Activated B cell treated with CpG ODN at 0.5 μM for 24 hours (primary cell): ENCODE data around the gene PAPLN. TPM values are rescaled to one million over a fixed set of nuclear protein-coding genes. Genes with fewer than 3 reads are reported as not detected.
"Not testable (repeated sequence)": the region's sequence is repeated elsewhere in the genome, so short reads cannot be mapped to it uniquely, and the experiment has no call there.

Source experiments
- ATAC-seq: fragments of 200-7000 bp; cut with Tn5 transposase; one replicate; pipeline ENCODE4 v1.10.0; 2021; ENCODE audit warnings: low read depth, mild to moderate bottlenecking, moderate library complexity
- CTCF ChIA-PET: fragments of 350-600 bp; sonication (Branson Sonifier 250); formaldehyde crosslinking; loops from one replicate; lab custom pipeline; 2021; ENCODE audit warnings: antibody characterized with exemption; lab: Charles Lee
- POLR2A ChIA-PET: fragments of 350-600 bp; sonication (Branson Sonifier 250); formaldehyde crosslinking; loops from one replicate; lab custom pipeline; 2021; ENCODE audit warnings: antibody characterized with exemption; lab: Charles Lee
- DNase-seq: peaks from one replicate; pipeline ENCODE4 v3.0.0; 2022
- H3K27ac Mint-ChIP-seq: one replicate; pipeline ENCODE4 v1.8.0; 2020; ENCODE audit warnings: mixed read lengths
- H3K27me3 Mint-ChIP-seq: one replicate; pipeline ENCODE4 v1.8.0; 2021; ENCODE audit warnings: mixed read lengths
- H3K36me3 Mint-ChIP-seq: one replicate; pipeline ENCODE4 v1.8.0; 2021; ENCODE audit warnings: low read depth, mixed read lengths
- H3K4me1 Mint-ChIP-seq: one replicate; pipeline ENCODE4 v1.8.0; 2021; ENCODE audit warnings: mixed read lengths
- H3K4me3 Mint-ChIP-seq: one replicate; pipeline ENCODE4 v1.8.0; 2020; ENCODE audit warnings: mild to moderate bottlenecking, mixed read lengths
- H3K9me3 Mint-ChIP-seq: one replicate; pipeline ENCODE4 v1.8.0; 2020; ENCODE audit warnings: mixed read lengths
- intact Hi-C: fragments of 100-400 bp; cut with micrococcal nuclease; formaldehyde crosslinking; loops from one replicate; pipeline ENCODE4 v1.15.1; 2024
- total RNA-seq: library from RNA; stranded (reverse); gene quantifications from 2 replicates; pipeline ENCODE4 v1.2.3, GENCODE V29; 2022
- TF ChIP-seq, protein P1 (sequence below): fragments of 200-600 bp; IDR thresholded peaks from one replicate; pipeline ENCODE4 v1.8.0; 2022; ENCODE audit warnings: antibody characterized with exemption, mild to moderate bottlenecking

The PAPLN gene, protein sequence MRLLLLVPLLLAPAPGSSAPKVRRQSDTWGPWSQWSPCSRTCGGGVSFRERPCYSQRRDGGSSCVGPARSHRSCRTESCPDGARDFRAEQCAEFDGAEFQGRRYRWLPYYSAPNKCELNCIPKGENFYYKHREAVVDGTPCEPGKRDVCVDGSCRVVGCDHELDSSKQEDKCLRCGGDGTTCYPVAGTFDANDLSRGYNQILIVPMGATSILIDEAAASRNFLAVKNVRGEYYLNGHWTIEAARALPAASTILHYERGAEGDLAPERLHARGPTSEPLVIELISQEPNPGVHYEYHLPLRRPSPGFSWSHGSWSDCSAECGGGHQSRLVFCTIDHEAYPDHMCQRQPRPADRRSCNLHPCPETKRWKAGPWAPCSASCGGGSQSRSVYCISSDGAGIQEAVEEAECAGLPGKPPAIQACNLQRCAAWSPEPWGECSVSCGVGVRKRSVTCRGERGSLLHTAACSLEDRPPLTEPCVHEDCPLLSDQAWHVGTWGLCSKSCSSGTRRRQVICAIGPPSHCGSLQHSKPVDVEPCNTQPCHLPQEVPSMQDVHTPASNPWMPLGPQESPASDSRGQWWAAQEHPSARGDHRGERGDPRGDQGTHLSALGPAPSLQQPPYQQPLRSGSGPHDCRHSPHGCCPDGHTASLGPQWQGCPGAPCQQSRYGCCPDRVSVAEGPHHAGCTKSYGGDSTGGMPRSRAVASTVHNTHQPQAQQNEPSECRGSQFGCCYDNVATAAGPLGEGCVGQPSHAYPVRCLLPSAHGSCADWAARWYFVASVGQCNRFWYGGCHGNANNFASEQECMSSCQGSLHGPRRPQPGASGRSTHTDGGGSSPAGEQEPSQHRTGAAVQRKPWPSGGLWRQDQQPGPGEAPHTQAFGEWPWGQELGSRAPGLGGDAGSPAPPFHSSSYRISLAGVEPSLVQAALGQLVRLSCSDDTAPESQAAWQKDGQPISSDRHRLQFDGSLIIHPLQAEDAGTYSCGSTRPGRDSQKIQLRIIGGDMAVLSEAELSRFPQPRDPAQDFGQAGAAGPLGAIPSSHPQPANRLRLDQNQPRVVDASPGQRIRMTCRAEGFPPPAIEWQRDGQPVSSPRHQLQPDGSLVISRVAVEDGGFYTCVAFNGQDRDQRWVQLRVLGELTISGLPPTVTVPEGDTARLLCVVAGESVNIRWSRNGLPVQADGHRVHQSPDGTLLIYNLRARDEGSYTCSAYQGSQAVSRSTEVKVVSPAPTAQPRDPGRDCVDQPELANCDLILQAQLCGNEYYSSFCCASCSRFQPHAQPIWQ
- total RNA-seq: 0.42 and 0.46 TPM in 2 replicates

DNA sequence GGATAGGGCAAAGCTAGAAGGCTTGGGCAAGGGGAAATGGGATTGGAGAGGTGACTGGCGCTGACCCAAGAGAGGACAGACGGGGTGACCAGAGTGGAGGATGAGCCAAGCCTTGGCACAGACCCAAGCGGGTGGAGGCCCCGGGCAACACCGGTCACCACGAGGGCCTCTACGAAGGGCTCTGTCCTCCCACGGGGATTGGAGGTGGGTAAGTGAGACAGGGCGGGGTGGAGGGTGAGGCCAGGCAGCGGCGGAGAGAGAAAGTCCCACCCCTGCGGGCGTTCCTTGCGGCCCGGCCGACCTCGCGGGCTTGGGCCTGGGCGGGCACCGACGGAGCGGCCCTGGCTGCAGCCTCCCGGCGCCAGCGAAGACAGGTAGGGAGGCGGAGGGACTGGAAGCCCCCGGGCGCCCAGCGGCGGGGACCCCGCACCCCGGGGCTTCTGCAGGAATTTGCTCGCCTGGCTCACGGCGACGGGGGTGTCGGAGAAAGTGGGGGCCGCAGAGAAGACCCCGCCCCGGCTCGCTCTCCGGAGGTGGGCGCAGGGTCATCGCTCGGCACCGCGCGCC lies at the start of gene PAPLN:
Gene PAPLN, plus strand, starts transcription at position 288 of the 567 bp plus-strand sequence. CDS start 2,273 bp downstream, outside the sequence.
- no peak for DNase-seq
- TF ChIP-seq, protein P1, sequence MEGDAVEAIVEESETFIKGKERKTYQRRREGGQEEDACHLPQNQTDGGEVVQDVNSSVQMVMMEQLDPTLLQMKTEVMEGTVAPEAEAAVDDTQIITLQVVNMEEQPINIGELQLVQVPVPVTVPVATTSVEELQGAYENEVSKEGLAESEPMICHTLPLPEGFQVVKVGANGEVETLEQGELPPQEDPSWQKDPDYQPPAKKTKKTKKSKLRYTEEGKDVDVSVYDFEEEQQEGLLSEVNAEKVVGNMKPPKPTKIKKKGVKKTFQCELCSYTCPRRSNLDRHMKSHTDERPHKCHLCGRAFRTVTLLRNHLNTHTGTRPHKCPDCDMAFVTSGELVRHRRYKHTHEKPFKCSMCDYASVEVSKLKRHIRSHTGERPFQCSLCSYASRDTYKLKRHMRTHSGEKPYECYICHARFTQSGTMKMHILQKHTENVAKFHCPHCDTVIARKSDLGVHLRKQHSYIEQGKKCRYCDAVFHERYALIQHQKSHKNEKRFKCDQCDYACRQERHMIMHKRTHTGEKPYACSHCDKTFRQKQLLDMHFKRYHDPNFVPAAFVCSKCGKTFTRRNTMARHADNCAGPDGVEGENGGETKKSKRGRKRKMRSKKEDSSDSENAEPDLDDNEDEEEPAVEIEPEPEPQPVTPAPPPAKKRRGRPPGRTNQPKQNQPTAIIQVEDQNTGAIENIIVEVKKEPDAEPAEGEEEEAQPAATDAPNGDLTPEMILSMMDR: no peak
- Mint-ChIP-seq H3K9me3 (no peaks in the 10 kb centered on the region), H3K27ac (no peak within 1 kb of the TSS), H3K4me1 (peaks cover 53% of the 10 kb centered on the region), H3K27me3 (peaks cover 53% of the 10 kb centered on the region), H3K36me3 (no peaks in the 10 kb centered on the region), H3K4me3 (peak within 1 kb of the TSS; percentile 83)
- ChIA-PET CTCF (no interaction called here), POLR2A (interaction anchor here (0.6 to 2.0 kb wide), 2 partner anchors 9 to 151 kb away, joined by 5 to 6 read pairs; no protein-coding TSS in a partner anchor)
- peak; percentile 50 for ATAC-seq
- intact Hi-C loops: loop anchor here (5.0 kb wide), 1 partner anchor 45 kb away; no protein-coding TSS in a partner anchor

DNA sequence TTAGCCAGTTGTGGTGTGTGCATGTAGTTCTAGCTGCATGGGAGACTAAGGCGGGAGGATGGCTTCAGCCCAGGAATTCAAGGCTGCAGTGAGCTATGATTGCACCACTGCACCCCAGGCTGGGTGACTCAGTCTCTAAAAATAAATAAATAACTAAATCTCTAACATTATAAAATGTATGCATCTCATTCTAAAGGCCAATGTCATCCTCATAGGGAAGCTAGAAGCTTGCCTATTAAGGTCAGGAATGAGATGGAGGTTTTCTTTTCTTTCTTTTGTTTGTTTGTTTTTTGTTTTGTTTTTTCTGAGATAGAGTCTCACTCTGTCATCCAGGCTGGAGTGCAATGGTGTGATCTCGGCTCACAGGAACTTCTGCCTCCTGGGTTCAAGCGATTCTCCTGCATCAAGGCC lies 48.8 kb upstream of the PAPLN start:
- CTCF ChIA-PET: no interaction called here
- no peaks in the 10 kb centered on the region for H3K4me1 Mint-ChIP-seq
- ATAC-seq: no peak
- no peak for DNase-seq
- TF ChIP-seq, protein P1: no peak
- H3K36me3 Mint-ChIP-seq: peaks cover 65% of the 10 kb centered on the region
- H3K27me3 Mint-ChIP-seq: no peaks in the 10 kb centered on the region
- H3K4me3 Mint-ChIP-seq: no peak overlapping the region
- H3K9me3 Mint-ChIP-seq: no peaks in the 10 kb centered on the region
- H3K27ac Mint-ChIP-seq: no peak overlapping the region
- POLR2A ChIA-PET: no interaction called here
- intact Hi-C loops: no loop called here

DNA sequence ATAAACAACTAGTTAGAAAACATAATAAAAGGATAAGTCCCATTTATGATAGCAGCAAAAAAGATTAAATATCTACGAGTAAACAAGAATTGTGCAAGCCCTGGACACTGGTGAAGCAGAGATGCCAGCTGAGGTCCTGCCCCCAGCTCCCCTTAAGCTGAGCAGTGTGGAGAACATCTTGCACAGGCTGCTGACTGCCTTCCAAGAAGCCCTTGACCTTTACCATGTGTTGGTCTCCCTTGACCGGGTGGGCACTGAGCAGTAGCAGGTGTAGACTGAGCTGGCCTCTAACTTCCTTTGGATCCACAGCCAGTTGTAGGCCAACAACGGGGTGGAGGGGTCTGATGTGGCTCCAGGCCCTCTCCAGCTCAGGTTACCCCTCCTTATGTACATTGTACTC lies 47.7 kb upstream of the PAPLN start:
- Mint-ChIP-seq H3K27me3 (no peaks in the 10 kb centered on the region), H3K27ac (no peak overlapping the region), H3K9me3 (no peaks in the 10 kb centered on the region), H3K4me1 (no peaks in the 10 kb centered on the region), H3K4me3 (no peak overlapping the region), H3K36me3 (peaks cover 76% of the 10 kb centered on the region)
- CTCF ChIA-PET: no interaction called here
- no peak for DNase-seq
- TF ChIP-seq, protein P1: no peak
- intact Hi-C loops: no loop called here
- POLR2A ChIA-PET: no interaction called here
- no peak for ATAC-seq

DNA sequence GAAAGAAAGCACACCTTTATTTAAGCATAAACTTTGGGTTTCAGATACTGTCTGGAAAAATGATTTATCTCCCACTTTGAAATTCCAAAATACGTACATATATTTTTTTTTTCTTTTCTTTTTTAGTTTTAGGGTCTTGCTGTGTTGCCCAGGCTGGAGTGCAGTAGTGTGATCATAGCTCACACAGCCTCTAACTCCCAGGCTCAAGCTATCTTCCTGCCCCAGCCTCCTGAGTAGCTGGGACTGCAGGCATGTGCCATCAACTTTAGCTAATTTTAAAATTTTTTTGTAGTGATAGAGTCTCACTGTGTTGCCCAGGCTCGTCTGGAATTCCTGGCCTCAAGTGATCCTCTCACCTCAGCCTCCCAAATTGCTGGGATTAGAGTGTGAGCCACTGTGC lies 45.9 kb upstream of the PAPLN start:
- intact Hi-C loops: no loop called here
- H3K4me3 Mint-ChIP-seq: no peak overlapping the region
- DNase-seq (no peak), ATAC-seq (no peak)
- H3K27ac Mint-ChIP-seq: no peak overlapping the region
- ChIA-PET CTCF (no interaction called here), POLR2A (no interaction called here)
- no peaks in the 10 kb centered on the region for H3K9me3 Mint-ChIP-seq
- TF ChIP-seq, protein P1: no peak
- H3K36me3 Mint-ChIP-seq: peaks cover 84% of the 10 kb centered on the region
- no peaks in the 10 kb centered on the region for H3K4me1 Mint-ChIP-seq
- H3K27me3 Mint-ChIP-seq: no peaks in the 10 kb centered on the region

DNA sequence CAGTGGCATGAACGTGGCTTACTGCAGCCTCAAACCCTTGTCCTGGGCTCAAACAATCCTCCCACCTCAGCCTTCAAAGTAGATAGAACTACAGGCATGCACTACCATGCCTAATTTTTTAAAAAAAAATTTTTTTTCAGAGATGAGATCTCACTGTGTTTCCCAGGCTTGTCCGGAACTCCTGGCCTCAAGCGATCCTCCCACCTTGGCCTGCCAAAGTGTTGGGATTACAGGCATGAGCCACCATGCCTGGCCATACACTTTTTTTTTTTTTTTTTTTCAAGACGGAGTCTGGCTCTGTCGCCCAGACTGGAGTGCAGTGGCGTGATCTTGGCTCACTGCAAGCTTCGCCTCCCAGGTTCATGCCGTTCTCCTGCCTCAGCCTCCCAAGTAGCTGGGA lies 43.0 kb upstream of the PAPLN start:
- DNase-seq, POLR2A ChIA-PET, CTCF ChIA-PET, H3K9me3 Mint-ChIP-seq, ATAC-seq, H3K27ac Mint-ChIP-seq, H3K27me3 Mint-ChIP-seq, H3K4me3 Mint-ChIP-seq, H3K4me1 Mint-ChIP-seq, intact Hi-C loops: not testable (repeated sequence)
- H3K36me3 Mint-ChIP-seq: peaks cover 82% of the 10 kb centered on the region
